HCEC 1CT (cell line): Measurements from ENCODE around the gene MARK4.
"Not testable (repeated sequence)": the region's sequence is repeated elsewhere in the genome, so short reads cannot be mapped to it uniquely, and the experiment has no call there.

ENCODE experiments used
- DNase-seq: peaks from one replicate; pipeline ENCODE4 v3.0.0-alpha.2; 2017

Gene MARK4

GRCh38 chr19:45244133-45244794, 6.8 kb upstream of the MARK4 start:
- no peak for DNase-seq

GRCh38 chr19:45245334-45245787, 5.7 kb upstream of the MARK4 start, which contains the start of gene EXOC3L2:
Gene EXOC3L2, minus strand, starts transcription at chr19:45245407. Its CDS starts 6,362 bp downstream, at chr19:45239045.
- no peak for DNase-seq

- DNase-seq = no peak
Observed at GRCh38 chr19:45245826-45246225, 5.2 kb upstream of the MARK4 start.

GRCh38 chr19:45247136-45247535, 3.9 kb upstream of the MARK4 start:
- no peak for DNase-seq

GRCh38 chr19:45249261-45250033, 1.6 kb upstream of the MARK4 start:
- DNase-seq = no peak

GRCh38 chr19:45250216-45250831, 747 bp upstream of the MARK4 start:
- no peak for DNase-seq

- DNase-seq = no peak
Observed at GRCh38 chr19:45251452-45252354, 632 bp downstream of the MARK4 start.

- peak; percentile 16 for DNase-seq
Observed at GRCh38 chr19:45253396-45254027, 2.4 kb downstream of the MARK4 start.

- DNase-seq = no peak
Observed at GRCh38 chr19:45254044-45254531, 3.0 kb downstream of the MARK4 start.

GRCh38 chr19:45255611-45256157, 4.6 kb downstream of the MARK4 start:
- no peak for DNase-seq

GRCh38 chr19:45256836-45257235, 5.8 kb downstream of the MARK4 start:
- no peak for DNase-seq

GRCh38 chr19:45258862-45259261, 7.8 kb downstream of the MARK4 start:
- no peak for DNase-seq

GRCh38 chr19:45262570-45262969, 11.5 kb downstream of the MARK4 start:
- no peak for DNase-seq

GRCh38 chr19:45263013-45263412, 11.9 kb downstream of the MARK4 start:
- DNase-seq = no peak

- DNase-seq = no peak
Observed at GRCh38 chr19:45264781-45265317, 13.8 kb downstream of the MARK4 start.

GRCh38 chr19:45265375-45265774, 14.3 kb downstream of the MARK4 start:
- no peak for DNase-seq

GRCh38 chr19:45267296-45267695, 16.2 kb downstream of the MARK4 start:
- no peak for DNase-seq

- not testable (repeated sequence) for DNase-seq
Observed at GRCh38 chr19:45269939-45270338, 18.9 kb downstream of the MARK4 start.

- no peak for DNase-seq
Observed at GRCh38 chr19:45271098-45271734, 20.1 kb downstream of the MARK4 start.

- no peak for DNase-seq
Observed at GRCh38 chr19:45271735-45272108, 20.7 kb downstream of the MARK4 start.

- DNase-seq = no peak
Observed at GRCh38 chr19:45273521-45273855, 22.4 kb downstream of the MARK4 start.
